GM19238 (cell line): Measurements from ENCODE around the gene GJD3.
"Not testable (repeated sequence)": the region's sequence is repeated elsewhere in the genome, so short reads cannot be mapped to it uniquely, and the experiment has no call there.

ENCODE experiments used
- DNase-seq: peaks from one replicate; pipeline ENCODE4 v3.0.0; 2011; ENCODE audit warnings: low spot score; ENCODE audit not compliant: insufficient read length

Gene GJD3

GRCh38 chr17:40369923-40370322, 5.4 kb upstream of the GJD3 start:
- DNase-seq = no peak

- DNase-seq = not testable (repeated sequence)
Measured at GRCh38 chr17:40367728-40368127, 3.2 kb upstream of the GJD3 start.

DNA sequence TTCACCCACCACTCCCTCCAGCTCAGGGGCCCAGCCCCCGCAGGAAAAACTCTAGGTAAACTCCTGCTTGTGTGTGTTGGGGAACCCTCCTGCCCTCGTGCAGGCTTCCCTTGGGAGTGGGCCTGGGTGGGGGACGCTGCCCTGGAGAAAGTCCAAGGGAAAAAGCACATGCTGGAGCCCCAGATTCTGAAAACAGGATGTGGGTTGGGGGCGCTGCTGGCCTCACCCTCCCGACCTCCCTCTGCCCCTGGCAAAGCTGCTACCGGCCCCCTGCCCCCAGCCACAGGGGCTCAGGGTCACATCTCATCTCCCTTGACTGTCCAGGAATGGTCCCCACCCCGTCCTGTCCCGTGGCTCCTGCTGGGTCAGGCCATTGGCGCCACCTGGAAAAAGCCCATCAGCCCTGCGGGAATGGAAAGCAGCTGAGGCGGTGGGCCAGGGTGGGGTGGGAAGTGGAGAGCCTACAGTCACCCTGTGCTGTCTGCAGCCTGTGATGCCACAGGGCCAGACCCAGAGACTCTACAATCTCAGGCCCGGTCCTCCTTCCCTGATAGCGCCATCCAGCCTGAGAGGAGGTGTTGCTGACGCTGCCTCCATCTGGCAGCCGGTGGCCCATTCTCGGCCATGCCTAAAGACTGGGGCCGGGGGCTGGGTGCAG, 2.5 kb upstream of the GJD3 start:
- no peak for DNase-seq

GRCh38 chr17:40366076-40366860, 1.7 kb upstream of the GJD3 start:
- DNase-seq = no peak

GRCh38 chr17:40364906-40365305, 369 bp upstream of the GJD3 start:
- no peak for DNase-seq

- peak; percentile 56 for DNase-seq
Measured at GRCh38 chr17:40363111-40363827, 1.3 kb downstream of the GJD3 start.

- peak; percentile 90 for DNase-seq
Measured at GRCh38 chr17:40362696-40363110, 1.8 kb downstream of the GJD3 start.

- DNase-seq = no peak
Measured at GRCh38 chr17:40361925-40362695, 2.4 kb downstream of the GJD3 start.

DNA sequence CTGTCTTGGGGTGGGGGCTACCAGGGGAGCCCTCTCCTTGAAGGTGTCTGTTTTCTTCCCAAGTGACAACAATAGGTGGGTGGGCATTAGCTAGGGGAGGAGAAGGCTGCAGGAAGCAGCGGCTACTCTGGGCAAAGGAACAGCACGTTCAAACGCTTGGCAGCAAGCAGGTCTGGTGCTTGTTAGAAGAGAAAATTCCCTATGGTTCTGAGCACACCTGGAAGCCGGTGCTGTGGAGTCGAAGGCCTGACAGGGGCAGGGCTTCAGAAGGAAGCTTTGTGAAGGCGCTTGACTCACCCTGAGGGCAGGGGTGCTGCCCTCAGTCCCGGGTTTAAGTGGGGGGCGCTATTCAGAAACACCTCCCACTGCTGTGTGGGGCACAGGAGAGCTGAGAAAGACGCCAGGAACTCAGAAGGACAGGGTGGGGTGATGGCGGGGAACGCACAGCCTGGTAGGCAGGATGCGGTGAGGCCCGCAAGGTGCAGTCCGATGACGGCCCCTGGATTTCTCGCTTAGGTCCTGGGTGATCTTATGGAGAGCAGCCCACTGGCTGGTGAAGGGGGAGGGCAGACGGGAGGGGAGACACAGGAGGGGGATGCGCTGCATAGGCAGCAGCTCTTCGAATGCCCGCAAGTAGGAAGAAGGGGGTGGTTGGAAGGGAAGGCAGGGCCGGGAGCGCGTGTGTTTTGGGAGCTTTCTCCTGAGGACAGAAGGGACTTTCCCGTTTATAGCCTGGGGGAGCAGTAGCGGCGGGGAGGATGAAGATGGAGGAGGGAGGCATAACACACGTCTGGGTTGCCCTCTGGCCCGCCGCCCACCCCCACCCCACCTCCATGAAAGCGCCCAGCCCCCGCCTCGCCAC, 3.2 kb downstream of the GJD3 start:
- no peak for DNase-seq

DNA sequence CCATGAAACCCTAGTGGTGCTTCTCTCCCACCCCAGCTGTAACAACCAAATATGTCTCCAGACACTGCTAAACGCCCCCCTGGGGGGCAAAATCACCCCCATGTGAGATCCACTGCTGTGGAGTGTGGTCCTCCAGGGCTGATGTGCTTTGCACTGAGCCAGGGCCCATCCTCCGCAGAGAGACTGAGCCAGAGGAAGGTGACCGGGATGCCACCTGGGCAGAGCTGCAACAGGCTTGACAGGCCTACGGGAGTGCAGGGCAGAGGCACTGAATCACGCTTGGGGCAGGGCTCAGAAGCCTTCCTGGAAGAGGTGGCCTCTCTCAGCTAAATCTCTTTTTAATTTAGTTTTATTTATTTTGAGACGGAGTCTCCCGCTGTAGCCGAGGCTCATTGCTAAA, 4.4 kb downstream of the GJD3 start:
- DNase-seq = no peak

DNA sequence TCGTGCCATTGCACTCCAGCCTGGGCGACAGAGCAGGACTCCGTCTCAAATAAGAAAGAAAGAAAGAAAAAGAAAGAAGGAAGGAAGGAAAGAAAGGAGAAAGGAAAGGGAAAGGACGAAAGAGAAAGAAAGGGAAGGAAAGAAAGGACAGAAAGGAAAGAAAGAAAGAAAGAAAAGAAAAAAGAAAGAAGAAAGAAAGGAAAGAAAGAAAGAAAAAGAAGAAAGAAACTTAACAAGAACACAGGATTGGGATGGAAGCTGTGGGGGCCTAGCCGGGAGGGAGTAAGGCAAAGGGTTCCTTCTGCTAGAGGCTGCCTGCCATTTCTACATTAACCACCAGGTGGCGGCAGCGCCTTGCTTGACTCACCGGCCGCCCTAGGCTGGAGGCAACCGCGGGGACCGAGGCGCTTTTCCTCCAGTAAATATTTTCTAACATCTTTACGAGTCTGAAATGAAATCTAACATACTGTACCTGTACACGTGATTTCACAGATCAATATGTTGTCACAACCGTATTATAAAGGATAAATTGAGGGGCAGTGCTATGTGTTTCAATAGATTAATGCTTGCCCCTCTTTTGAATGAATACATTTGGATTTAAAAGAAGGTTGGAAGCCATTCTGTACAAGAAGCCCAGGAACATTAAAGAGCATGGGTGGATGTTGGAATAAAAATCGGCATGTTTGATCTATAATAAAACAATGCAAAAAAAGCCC, 6.1 kb downstream of the GJD3 start:
- peak; percentile 94 for DNase-seq

DNA sequence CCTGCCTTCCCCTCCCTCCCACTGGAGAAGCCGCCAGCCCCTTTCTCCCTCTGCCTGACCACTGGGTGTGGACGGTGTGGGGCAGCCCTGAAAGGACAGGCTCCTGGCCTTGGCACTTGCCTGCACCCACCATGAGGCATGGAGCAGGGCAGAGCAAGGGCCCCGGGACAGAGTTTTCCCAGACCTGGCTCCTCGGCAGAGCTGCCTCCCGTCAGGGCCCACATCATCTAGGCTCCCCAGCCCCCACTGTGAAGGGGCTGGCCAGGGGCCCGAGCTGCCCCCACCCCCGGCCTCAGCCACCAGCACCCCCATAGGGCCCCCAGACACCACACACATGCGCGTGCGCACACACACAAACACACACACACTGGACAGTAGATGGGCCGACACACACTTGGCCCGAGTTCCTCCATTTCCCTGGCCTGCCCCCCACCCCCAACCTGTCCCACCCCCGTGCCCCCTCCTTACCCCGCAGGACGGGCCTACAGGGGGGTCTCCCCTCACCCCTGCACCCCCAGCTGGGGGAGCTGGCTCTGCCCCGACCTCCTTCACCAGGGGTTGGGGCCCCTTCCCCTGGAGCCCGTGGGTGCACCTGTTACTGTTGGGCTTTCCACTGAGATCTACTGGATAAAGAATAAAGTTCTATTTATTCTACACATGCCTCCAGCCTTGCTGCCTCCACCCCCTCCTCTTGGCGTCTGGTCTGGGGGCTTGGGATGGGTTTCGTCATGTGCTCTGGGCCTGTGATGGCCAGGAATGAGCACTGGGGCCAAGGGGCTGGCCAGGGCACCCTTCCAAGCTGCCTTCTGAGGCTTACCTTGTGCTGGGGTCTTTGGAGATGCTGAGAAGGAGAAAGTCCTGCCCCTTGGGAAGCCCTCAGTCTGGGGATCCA, 7.3 kb downstream of the GJD3 start:
- no peak for DNase-seq

DNA sequence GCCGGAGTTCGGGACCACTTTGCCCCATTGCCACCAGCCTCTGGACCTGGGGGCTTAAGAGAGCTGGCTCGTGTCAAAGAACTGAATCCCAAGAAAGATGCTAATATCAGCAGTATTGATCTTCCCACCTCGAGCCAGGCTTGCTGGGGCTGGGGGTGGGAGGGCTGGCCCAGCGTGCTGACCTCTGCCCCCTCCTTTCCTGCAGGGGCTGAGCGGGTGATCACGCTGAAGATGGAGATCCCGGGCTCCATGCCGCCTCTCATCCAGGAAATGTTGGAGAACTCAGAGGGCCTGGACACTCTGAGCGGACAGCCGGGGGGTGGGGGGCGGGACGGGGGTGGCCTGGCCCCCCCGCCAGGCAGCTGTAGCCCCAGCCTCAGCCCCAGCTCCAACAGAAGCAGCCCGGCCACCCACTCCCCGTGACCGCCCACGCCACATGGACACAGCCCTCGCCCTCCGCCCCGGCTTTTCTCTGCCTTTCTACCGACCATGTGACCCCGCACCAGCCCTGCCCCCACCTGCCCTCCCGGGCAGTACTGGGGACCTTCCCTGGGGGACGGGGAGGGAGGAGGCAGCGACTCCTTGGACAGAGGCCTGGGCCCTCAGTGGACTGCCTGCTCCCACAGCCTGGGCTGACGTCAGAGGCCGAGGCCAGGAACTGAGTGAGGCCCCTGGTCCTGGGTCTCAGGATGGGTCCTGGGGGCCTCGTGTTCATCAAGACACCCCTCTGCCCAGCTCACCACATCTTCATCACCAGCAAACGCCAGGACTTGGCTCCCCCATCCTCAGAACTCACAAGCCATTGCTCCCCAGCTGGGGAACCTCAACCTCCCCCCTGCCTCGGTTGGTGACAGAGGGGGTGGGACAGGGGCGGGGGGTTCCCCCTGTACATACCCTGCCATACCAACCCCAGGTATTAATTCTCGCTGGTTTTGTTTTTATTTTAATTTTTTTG, 8.5 kb downstream of the GJD3 start:
- DNase-seq = no peak

- peak; percentile 87 for DNase-seq
Measured at GRCh38 chr17:40355123-40355803, 9.3 kb downstream of the GJD3 start.

- DNase-seq = no peak
Measured at GRCh38 chr17:40354221-40355122, 10.1 kb downstream of the GJD3 start.

DNA sequence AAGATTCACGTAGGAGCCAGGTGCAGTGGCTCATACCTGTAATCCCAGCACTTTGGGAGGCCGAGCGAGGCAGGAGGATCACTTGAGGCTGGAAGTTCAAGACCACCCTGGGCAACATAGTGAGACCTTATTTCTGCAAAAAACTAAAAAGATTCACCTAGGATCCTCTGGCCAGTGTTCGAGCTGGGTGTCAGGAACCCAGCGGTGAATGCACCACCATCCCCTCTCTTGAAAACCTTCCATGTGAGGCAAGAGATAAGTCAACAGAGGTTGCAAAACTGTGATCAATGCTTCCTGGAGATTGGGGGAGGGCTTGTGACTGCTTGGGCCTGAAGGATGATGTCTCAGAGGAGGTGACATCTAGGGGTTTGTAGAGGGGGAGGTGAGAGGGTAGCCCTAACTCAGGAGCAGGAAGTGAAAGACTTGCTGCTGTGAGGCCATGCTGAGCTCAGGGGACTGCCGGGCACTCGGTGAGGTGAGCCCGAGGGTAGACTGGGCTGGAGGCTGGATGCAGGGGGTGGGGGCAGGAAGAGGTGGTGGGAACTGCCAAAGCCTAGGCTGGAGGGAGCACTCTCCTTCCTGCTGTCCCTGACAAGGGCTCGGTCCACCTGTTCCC, 11.7 kb downstream of the GJD3 start:
- no peak for DNase-seq
